Loucy (cell line): Measurements from ENCODE around the gene NCKAP5.

Source experiments
- H2AFZ ChIP-seq: fragments of 200-600 bp; sonication (generic); 2 replicates; pipeline ENCODE4 v1.6.0; 2016; ENCODE audit warnings: antibody characterized with exemption, mild to moderate bottlenecking, low read length, moderate library complexity
- H3F3A ChIP-seq: fragments of 200-600 bp; 2 replicates; pipeline ENCODE4 v1.6.0; 2016; ENCODE audit warnings: antibody characterized with exemption, low read depth, mild to moderate bottlenecking
- H3K27me3 ChIP-seq: fragments of 200-600 bp; sonication (generic); 2 replicates; pipeline ENCODE4 v1.6.1; 2014; ENCODE audit warnings: low read length, mild to moderate bottlenecking; ENCODE audit not compliant: insufficient read depth, poor library complexity, severe bottlenecking
- H3K36me3 ChIP-seq: fragments of 200-600 bp; sonication (generic); 2 replicates; pipeline ENCODE4 v1.6.1; 2016; ENCODE audit warnings: low read length; ENCODE audit not compliant: insufficient read depth
- H3K4me1 ChIP-seq: fragments of 200-600 bp; sonication (generic); 2 replicates; pipeline ENCODE4 v1.5.1; 2014; ENCODE audit warnings: low read length, mild to moderate bottlenecking; ENCODE audit not compliant: insufficient read depth, poor library complexity, severe bottlenecking
- H3K4me2 ChIP-seq: fragments of 200-600 bp; sonication (generic); 2 replicates; pipeline ENCODE4 v1.6.0; 2014; ENCODE audit warnings: antibody characterized with exemption, low read length, low read depth, mild to moderate bottlenecking; ENCODE audit not compliant: poor library complexity, severe bottlenecking
- H3K4me3 ChIP-seq: fragments of 200-600 bp; sonication (generic); 2 replicates; pipeline ENCODE4 v1.5.1; 2014; ENCODE audit warnings: low read length, mild to moderate bottlenecking, mixed read lengths; ENCODE audit not compliant: poor library complexity, severe bottlenecking
- H3K79me2 ChIP-seq: fragments of 200-600 bp; sonication (generic); 2 replicates; pipeline ENCODE4 v1.6.1; 2014; ENCODE audit warnings: low read length; ENCODE audit not compliant: insufficient read depth
- H3K9ac ChIP-seq: fragments of 200-600 bp; sonication (generic); 2 replicates; pipeline ENCODE4 v1.6.0; 2014; ENCODE audit warnings: mild to moderate bottlenecking, low read depth, low read length, moderate library complexity; ENCODE audit not compliant: poor library complexity, severe bottlenecking
- H3K9me2 ChIP-seq: fragments of 200-600 bp; sonication (generic); replicated peaks from 2 replicates; pipeline ENCODE4 v1.6.1; 2016; ENCODE audit warnings: low read depth, low read length, mixed read lengths
- H3K9me3 ChIP-seq: fragments of 200-600 bp; sonication (generic); 2 replicates; pipeline ENCODE4 v1.6.1; 2014; ENCODE audit warnings: mild to moderate bottlenecking, antibody characterized with exemption, low read length, low read depth; ENCODE audit not compliant: insufficient read depth
- H4K20me1 ChIP-seq: fragments of 200-600 bp; sonication (generic); 2 replicates; pipeline ENCODE4 v1.6.0; 2014; ENCODE audit warnings: antibody characterized with exemption, low read length, mild to moderate bottlenecking; ENCODE audit not compliant: insufficient read depth, poor library complexity, severe bottlenecking
- EZH2phosphoT487 ChIP-seq: fragments of 200-600 bp; IDR thresholded peaks from 2 replicates; pipeline ENCODE4 v1.6.1; 2018; ENCODE audit warnings: antibody characterized with exemption, mild to moderate bottlenecking, moderate library complexity, borderline replicate concordance
- TF ChIP-seq, protein P1 (sequence below): fragments of 200-600 bp; sonication (generic); conservative IDR thresholded peaks from 2 replicates; pipeline ENCODE4 v1.5.1; 2014; ENCODE audit warnings: mild to moderate bottlenecking, antibody characterized with exemption, low read length

Gene NCKAP5

DNA sequence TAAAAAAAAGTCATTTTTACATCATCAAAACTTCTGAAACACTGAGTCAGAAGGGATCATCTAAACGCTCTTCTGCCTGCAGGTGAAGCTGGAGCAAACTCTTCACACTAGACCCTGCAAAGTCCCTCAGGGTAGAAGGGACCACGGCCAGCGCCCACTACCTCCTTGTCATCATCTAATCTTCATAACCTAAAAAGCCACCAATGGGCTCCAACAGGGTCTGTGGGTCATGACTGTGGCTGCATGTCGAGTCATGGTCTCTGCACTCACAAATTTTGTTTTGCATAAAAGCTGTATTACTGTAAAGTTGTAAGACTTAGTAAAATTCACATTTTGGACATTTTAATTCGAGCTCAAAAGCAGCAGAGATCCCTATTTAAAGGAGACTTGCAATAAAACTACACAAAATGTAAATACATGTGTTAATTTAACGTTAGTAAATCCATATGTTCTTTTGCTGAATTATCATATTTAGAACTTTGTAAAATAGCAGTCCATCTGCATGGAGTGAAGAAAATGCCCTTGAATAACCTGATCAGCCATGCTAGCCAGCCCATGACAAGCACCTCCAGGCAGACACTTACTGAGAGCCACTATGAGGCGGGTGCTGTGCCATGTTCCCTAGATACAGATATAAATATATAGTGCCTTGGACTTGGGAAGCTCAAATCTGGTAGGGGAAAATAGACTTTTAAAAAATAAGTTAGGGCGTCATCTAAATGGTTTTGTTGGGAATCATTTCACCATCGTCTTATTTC, 461.0 kb downstream of the NCKAP5 start:
- no peaks in the 10 kb centered on the region for H4K20me1 ChIP-seq
- H2AFZ ChIP-seq: no peak overlapping the region
- H3K9me2 ChIP-seq: no peaks in the 10 kb centered on the region
- H3K9me3 ChIP-seq: no peaks in the 10 kb centered on the region
- H3K9ac ChIP-seq: no peak overlapping the region
- no peak overlapping the region for H3K4me3 ChIP-seq
- no peak overlapping the region for H3K4me2 ChIP-seq
- H3K79me2 ChIP-seq: no peaks in the 10 kb centered on the region
- TF ChIP-seq EZH2phosphoT487: no peak
- TF ChIP-seq, protein P1, sequence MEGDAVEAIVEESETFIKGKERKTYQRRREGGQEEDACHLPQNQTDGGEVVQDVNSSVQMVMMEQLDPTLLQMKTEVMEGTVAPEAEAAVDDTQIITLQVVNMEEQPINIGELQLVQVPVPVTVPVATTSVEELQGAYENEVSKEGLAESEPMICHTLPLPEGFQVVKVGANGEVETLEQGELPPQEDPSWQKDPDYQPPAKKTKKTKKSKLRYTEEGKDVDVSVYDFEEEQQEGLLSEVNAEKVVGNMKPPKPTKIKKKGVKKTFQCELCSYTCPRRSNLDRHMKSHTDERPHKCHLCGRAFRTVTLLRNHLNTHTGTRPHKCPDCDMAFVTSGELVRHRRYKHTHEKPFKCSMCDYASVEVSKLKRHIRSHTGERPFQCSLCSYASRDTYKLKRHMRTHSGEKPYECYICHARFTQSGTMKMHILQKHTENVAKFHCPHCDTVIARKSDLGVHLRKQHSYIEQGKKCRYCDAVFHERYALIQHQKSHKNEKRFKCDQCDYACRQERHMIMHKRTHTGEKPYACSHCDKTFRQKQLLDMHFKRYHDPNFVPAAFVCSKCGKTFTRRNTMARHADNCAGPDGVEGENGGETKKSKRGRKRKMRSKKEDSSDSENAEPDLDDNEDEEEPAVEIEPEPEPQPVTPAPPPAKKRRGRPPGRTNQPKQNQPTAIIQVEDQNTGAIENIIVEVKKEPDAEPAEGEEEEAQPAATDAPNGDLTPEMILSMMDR: no peak
- H3K27me3 ChIP-seq: no peaks in the 10 kb centered on the region
- H3K36me3 ChIP-seq: no peaks in the 10 kb centered on the region
- no peaks in the 10 kb centered on the region for H3K4me1 ChIP-seq
- H3F3A ChIP-seq: no peaks in the 10 kb centered on the region

DNA sequence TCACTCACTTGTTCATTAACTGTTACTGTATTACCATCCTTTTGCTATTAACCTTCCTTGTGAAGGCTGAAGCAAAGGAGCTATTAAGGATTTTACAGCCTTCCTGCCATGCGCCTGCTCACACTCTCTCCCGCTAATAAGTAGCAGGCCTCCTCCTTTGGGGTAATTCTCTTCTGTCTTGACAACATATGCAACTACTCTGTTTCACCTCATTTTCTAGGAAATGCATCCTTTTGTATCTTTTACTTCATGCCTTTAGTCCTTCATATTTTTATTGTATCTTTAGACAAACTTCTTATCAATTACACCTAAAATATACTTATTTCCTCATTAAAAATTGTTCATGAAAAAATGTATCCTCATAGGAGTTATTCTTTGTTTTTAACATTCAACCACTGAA, 463.4 kb downstream of the NCKAP5 start:
- no peaks in the 10 kb centered on the region for H3K27me3 ChIP-seq
- TF ChIP-seq EZH2phosphoT487: no peak
- TF ChIP-seq, protein P1: no peak
- no peaks in the 10 kb centered on the region for H3K4me1 ChIP-seq

DNA sequence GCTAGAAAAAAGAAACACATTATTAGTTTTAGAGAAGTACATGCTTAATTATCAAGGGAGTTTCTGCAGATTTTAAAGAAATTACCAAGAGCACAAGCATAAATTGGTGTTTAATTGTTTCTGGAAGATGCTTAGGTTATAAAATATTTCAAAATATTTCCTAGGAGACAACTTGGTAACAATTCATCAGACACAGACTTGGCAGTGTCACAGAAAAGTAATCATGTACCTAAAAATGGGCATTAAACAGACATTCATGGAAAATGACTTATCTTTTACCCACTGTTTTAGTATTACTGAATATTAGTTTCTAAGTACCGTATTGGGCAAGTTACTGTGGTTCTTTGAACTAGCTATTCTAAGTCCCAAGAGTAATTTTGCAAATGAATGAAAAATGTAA, 469.5 kb downstream of the NCKAP5 start:
- Histone ChIP-seq H3K4me3 (no peak overlapping the region), H3K27me3 (no peaks in the 10 kb centered on the region), H4K20me1 (no peaks in the 10 kb centered on the region), H2AFZ (no peak overlapping the region), H3K4me1 (no peaks in the 10 kb centered on the region), H3K36me3 (no peaks in the 10 kb centered on the region), H3K9me2 (no peaks in the 10 kb centered on the region), H3K4me2 (no peak overlapping the region), H3F3A (no peaks in the 10 kb centered on the region), H3K79me2 (no peaks in the 10 kb centered on the region), H3K9me3 (no peaks in the 10 kb centered on the region), H3K9ac (no peak overlapping the region)
- no peak for TF ChIP-seq EZH2phosphoT487
- TF ChIP-seq, protein P1: no peak

More for the DNA sequence above, 463.4 kb downstream of the NCKAP5 start:
- Histone ChIP-seq H4K20me1 (no peaks in the 10 kb centered on the region), H2AFZ (no peak overlapping the region), H3K4me3 (no peak overlapping the region), H3K79me2 (no peaks in the 10 kb centered on the region), H3K4me2 (no peak overlapping the region), H3K36me3 (no peaks in the 10 kb centered on the region), H3K9me3 (no peaks in the 10 kb centered on the region), H3K9ac (no peak overlapping the region), H3F3A (no peaks in the 10 kb centered on the region), H3K9me2 (no peaks in the 10 kb centered on the region)
